ENCODE results near the gene SDK1.

- TF ChIP-seq EZH2 (IDR thresholded peaks at IDR 0.05; ENCODE audit: borderline replicate concordance, control insufficient read depth, low read depth, low read length) (no peak), MXI1 (IDR thresholded peaks at IDR 0.05; ENCODE audit: low read depth, low read length) (no peak), KDM1A (IDR thresholded peaks at IDR 0.05; ENCODE audit: borderline replicate concordance) (no peak), EGR1 (IDR thresholded peaks at IDR 0.05; ENCODE audit: borderline replicate concordance in 1 of 2, low read depth in 2 of 2, low read length in 2 of 2) (no peak), CTCF (IDR thresholded peaks at IDR 0.05 in 2 of 3, conservative IDR thresholded peaks at IDR 0.05 in 1 of 3; ENCODE audit: control insufficient read depth in 2 of 3, extremely low read depth in 1 of 3, insufficient read depth in 1 of 3, low read depth in 3 of 3, low read length in 3 of 3) (no peak), ZBTB33 (IDR thresholded peaks at IDR 0.05) (no peak), SP1 (IDR thresholded peaks at IDR 0.05; ENCODE audit: low read depth, low read length) (no peak), BCL3 (IDR thresholded peaks at IDR 0.05; ENCODE audit: borderline replicate concordance, insufficient read depth, low read depth, low read length, poor library complexity, severe bottlenecking) (no peak)
Measured at GRCh38 chr7:3969286-3969685, 668.2 kb downstream of the SDK1 start.

Data from GM12878 (cell line).